ENCODE measurements around the gene RNF207.

The RNF207 gene

DNA sequence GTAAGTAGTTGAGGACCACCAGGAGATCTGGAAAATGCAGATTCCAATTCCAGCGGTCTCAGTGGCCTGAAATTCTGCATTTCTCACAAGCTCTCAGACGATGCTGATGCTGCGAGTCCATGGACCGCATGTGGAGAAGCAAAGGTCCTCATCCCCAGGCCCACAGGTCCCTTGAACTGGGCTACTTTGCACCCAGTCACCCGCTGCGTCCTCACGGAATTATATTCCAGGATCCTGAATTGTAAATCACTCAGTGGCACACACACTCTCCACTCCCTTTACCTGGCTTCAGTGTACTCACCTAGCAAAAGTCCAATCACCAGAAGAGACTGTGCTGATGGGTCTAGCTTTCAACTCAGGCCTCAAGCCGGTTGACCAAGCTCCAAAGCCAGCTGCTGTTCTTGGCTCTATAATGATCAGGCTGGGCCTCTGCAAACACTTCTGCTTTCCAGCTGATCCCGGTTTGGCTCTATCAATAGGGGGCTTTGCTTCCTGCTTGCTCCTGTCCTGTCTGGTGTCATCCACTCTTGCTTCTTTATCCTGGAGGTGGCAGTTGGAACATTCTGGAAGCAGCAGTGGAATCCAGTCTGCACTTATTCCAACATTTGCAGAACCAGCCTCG lies 5.6 kb upstream of the RNF207 start:
- TF ChIP-seq, protein P1, sequence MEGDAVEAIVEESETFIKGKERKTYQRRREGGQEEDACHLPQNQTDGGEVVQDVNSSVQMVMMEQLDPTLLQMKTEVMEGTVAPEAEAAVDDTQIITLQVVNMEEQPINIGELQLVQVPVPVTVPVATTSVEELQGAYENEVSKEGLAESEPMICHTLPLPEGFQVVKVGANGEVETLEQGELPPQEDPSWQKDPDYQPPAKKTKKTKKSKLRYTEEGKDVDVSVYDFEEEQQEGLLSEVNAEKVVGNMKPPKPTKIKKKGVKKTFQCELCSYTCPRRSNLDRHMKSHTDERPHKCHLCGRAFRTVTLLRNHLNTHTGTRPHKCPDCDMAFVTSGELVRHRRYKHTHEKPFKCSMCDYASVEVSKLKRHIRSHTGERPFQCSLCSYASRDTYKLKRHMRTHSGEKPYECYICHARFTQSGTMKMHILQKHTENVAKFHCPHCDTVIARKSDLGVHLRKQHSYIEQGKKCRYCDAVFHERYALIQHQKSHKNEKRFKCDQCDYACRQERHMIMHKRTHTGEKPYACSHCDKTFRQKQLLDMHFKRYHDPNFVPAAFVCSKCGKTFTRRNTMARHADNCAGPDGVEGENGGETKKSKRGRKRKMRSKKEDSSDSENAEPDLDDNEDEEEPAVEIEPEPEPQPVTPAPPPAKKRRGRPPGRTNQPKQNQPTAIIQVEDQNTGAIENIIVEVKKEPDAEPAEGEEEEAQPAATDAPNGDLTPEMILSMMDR (conservative IDR thresholded peaks at IDR 0.05; ENCODE audit: low read length), result no peak
- H3K4me3 ChIP-seq (ENCODE audit: low read length), result peak overlapping the region; percentile 96
- no peak for DNase-seq (ENCODE audit: low read depth)

DNA sequence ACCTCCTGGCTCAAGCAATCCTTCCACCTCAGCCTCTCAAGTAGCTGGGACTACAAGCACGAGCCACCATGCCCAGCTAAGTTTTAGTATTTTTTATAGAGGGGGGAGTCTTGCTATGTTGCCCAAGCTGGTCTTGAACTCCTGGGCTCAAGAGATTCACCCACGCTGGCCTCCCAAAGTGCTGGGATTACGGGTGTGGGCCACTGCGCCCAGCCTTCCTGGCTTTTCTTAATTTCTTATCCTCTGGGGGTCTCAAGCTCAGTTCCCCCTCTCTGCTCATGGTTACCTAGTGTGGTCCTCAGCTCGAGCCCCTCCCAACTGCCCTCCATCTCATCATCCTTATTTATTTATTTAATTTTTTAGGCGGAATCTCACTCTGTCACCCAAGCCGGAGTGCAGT lies 3.7 kb upstream of the RNF207 start:
- TF ChIP-seq, protein P1 (conservative IDR thresholded peaks at IDR 0.05; ENCODE audit: low read length), result no peak
- H3K4me3 ChIP-seq (ENCODE audit: low read length), result no peak overlapping the region
- no peak for DNase-seq (ENCODE audit: low read depth)

DNA sequence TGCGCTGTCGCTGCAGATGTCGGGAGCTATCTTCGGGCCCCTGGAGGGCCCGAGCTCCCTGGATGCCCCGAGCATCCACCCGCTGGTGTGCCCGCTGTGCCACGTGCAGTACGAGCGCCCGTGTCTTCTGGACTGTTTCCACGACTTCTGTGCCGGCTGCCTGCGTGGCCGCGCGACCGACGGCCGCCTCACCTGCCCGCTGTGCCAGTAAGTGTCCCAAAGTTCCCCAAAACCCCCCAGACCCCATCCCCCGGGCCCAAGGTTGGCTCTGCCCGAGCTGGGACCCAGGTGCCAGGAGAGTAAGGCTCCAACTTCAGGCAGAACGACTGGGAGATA lies 569 bp downstream of the RNF207 start:
- DNase-seq (ENCODE audit: low read depth), result no peak
- TF ChIP-seq, protein P1 (conservative IDR thresholded peaks at IDR 0.05; ENCODE audit: low read length), result no peak
- peak overlapping the region; percentile 54 for H3K4me3 ChIP-seq (ENCODE audit: low read length)

DNA sequence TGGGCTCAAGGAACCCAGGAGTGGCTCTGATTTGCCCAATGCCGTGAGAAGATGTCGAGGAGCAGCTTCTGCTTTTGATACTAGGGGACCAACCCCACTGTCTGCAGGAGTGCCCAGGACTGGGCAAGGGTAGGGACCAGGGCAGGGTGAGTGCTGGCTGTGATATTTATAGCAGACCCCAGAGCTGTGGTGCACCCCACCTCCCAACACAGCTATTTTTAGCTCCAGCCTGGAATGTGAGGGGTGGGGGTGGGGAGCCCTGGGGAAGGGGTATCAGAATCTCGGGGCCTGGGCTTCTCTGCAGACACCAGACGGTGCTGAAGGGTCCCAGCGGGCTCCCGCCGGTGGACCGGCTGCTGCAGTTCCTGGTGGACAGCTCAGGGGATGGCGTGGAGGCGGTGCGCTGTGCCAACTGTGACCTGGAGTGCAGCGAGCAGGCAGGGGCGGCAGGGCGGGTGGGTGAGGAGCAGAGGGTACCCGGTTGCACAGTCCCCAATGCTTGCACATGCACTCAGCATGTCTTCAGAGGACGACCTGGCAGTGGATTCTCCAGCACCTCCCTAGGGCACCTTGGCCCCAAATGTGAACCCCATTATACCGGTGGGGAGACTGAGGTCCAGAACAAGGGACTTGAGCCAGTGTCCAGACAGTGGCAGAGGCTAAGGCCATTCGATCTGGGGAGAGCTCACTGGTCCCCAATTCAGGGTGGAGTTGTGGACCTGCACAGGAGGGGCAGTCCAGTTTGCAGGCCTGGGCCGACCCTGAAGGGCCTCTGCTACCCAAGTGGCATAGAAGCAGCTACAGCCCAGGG lies 1.4 kb downstream of the RNF207 start:
- H3K4me3 ChIP-seq (ENCODE audit: low read length), result no peak overlapping the region
- TF ChIP-seq, protein P1 (conservative IDR thresholded peaks at IDR 0.05; ENCODE audit: low read length), result no peak
- DNase-seq (ENCODE audit: low read depth), result no peak

DNA sequence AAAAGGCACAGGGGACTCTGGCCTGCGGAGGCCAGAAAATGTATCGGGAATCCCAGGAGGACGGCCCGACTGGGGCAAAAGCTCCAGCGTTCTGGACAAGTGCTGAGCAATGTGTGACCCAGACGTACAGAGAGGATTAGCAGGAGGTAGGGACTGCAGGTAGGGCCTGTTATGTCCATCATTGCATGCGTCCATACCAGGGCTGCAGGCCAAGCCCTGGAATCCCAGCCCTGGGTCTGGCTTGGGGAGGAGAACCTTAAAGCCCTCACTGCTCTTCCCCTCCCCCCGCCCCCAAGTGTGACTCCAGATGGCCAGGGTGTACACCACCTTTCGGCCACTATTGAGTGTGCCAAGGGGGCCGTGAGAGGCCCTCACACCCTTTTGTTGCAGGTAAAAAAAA lies 2.0 kb downstream of the RNF207 start:
- TF ChIP-seq, protein P1 (conservative IDR thresholded peaks at IDR 0.05; ENCODE audit: low read length), result no peak
- H3K4me3 ChIP-seq (ENCODE audit: low read length), result no peak overlapping the region
- no peak for DNase-seq (ENCODE audit: low read depth)

DNA sequence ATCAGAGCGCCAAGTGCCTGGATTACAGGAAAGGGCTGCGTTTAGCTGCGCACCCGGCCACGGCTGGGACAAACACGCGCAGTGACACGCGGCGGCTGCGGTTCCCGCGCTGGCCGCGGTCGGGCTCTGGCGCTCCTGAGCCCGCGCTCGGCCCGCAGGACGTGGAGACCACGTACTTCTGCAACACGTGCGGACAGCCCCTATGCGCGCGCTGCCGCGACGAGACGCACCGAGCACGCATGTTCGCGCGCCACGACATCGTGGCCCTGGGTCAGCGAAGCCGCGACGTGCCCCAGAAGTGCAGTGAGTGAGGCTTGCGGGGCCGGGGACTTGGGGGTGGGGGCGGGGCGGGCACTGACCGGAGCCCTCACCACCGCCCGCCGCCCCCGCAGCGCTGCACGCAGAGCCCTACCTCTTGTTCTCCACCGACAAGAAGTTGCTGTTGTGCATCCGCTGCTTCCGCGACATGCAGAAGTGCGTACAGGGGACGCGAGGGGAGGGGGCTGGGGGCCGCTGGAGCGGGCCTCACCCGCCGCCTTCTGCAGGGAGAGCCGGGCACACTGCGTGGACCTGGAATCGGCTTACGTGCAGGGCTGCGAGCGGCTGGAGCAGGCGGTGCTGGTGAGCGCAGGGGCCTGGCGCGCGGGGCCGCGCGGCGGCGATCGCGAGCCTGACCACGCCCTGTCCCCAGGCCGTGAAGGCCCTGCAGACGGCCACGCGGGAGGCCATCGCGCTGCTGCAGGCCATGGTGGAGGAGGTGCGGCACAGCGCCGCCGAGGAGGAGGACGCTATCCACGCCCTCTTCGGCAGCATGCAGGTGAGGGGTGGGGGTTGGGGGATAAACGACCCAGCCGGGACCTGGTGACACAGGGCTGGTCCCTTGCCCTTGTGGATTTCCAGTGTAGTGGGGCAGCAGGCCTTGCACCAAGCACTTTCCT lies 3.1 kb downstream of the RNF207 start:
- DNase-seq (ENCODE audit: low read depth), result peak; percentile 55
- TF ChIP-seq, protein P1 (conservative IDR thresholded peaks at IDR 0.05; ENCODE audit: low read length), result peak; percentile 44
- peak overlapping the region; percentile 48 for H3K4me3 ChIP-seq (ENCODE audit: low read length)

Measured in AG10803 (cell line).